Measurements from ENCODE around the gene TNFRSF21.

TNFRSF21 gene

DNA sequence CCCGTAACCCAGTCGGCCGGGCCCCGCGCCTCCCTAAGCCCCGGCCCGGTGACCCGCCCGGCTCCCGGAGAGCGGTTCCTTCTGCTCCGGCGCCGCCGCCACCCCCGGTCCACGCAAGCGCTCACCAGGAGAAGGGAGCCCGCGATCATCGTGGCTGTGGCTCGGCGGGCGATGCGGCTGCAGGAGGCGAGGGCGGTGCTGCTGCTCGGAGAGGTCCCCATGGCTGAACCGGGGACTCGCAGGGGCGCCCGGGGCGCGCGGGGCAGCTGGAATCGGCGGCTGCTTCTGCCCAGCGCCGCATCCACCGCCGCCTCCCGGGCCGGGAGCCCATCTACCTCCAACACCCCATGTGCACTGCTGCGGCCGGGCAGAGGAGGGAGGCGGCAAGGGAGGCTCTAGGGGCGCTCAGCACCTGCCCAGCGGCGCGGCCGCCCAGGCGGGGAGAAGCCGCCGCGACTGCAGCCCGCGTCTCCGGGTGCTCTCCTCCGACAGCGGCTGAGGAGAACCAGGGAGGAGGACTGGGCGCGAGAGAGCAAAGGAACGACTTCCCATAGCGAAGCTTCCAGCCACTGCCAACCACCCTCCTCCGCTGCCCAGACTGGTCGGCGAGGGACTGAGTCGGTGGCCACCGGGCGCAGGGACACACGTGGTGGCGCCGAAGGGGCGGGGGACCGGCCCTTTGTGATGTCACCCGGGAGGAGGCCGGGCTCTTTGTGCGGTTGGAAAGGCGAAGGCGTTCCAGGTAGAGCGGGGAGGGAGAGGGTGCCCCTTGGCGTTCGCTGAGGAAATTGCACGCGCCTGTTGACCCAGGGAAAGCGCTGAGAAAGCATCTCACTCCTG, at the start of gene TNFRSF21:
Gene TNFRSF21, minus strand, starts transcription at position 615 of the 840 bp plus-strand sequence. Its CDS starts 394 bp downstream, at position 221.
- peak within 1 kb of the TSS; percentile 87 to 91 (median 89) for H3K4me3 Mint-ChIP-seq
- H3K27ac Mint-ChIP-seq = peak within 1 kb of the TSS in 2 of 3 experiments; percentile 39 to 40
- H3K27me3 Mint-ChIP-seq (ENCODE audit: low read depth) = peaks cover 20% of the 10 kb centered on the region
- no peaks in the 10 kb centered on the region for H3K36me3 Mint-ChIP-seq (ENCODE audit: low read depth)
- H3K9me3 Mint-ChIP-seq = no peaks in the 10 kb centered on the region
- TF ChIP-seq, protein P1, sequence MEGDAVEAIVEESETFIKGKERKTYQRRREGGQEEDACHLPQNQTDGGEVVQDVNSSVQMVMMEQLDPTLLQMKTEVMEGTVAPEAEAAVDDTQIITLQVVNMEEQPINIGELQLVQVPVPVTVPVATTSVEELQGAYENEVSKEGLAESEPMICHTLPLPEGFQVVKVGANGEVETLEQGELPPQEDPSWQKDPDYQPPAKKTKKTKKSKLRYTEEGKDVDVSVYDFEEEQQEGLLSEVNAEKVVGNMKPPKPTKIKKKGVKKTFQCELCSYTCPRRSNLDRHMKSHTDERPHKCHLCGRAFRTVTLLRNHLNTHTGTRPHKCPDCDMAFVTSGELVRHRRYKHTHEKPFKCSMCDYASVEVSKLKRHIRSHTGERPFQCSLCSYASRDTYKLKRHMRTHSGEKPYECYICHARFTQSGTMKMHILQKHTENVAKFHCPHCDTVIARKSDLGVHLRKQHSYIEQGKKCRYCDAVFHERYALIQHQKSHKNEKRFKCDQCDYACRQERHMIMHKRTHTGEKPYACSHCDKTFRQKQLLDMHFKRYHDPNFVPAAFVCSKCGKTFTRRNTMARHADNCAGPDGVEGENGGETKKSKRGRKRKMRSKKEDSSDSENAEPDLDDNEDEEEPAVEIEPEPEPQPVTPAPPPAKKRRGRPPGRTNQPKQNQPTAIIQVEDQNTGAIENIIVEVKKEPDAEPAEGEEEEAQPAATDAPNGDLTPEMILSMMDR (IDR thresholded peaks at IDR 0.05; ENCODE audit: unreplicated experiment in 3 of 3) = peak; percentile 95 to 98 (median 97)
- H3K4me1 Mint-ChIP-seq = peaks cover 9% of the 10 kb centered on the region

GRCh38 chr6:47358440-47359225, 48.9 kb upstream of the TNFRSF21 start:
- TF ChIP-seq, protein P1 (IDR thresholded peaks at IDR 0.05; ENCODE audit: unreplicated experiment in 3 of 3) = no peak
- Mint-ChIP-seq H3K27me3 (ENCODE audit: low read depth) (peaks cover 3% of the 10 kb centered on the region), H3K4me3 (no peak overlapping the region), H3K9me3 (no peaks in the 10 kb centered on the region), H3K27ac (no peak overlapping the region), H3K36me3 (ENCODE audit: low read depth) (no peaks in the 10 kb centered on the region), H3K4me1 (peaks cover 7% of the 10 kb centered on the region)

DNA sequence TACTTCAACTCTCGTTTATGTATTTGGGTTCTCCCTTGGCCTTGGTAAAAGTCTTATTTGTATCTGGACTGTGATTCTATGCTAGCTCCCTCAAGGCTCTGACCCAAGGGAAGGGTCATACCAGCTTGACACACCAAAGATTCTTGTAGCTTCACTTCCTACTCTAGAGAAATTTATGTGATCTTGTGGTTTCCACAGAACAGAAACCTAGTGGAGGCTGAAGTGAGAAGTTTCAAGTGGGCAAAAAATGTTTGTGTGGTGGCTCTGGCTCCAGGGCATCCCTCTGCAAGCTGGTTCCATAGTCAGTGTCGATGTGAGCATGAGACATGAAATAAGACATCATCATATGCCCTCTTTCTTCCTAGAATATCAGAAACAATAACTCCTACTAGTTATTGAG, 48.1 kb upstream of the TNFRSF21 start:
- no peaks in the 10 kb centered on the region for H3K9me3 Mint-ChIP-seq
- TF ChIP-seq, protein P1 (IDR thresholded peaks at IDR 0.05; ENCODE audit: unreplicated experiment in 3 of 3) = no peak
- H3K27ac Mint-ChIP-seq = no peak overlapping the region
- H3K4me1 Mint-ChIP-seq = peaks cover 7% of the 10 kb centered on the region
- no peaks in the 10 kb centered on the region for H3K36me3 Mint-ChIP-seq (ENCODE audit: low read depth)
- peaks cover 3% of the 10 kb centered on the region for H3K27me3 Mint-ChIP-seq (ENCODE audit: low read depth)
- no peak overlapping the region for H3K4me3 Mint-ChIP-seq

GRCh38 chr6:47355496-47355895, 45.8 kb upstream of the TNFRSF21 start:
- TF ChIP-seq, protein P1 (IDR thresholded peaks at IDR 0.05; ENCODE audit: unreplicated experiment in 3 of 3) = no peak
- Mint-ChIP-seq H3K27me3 (ENCODE audit: low read depth) (peaks cover 3% of the 10 kb centered on the region), H3K9me3 (no peaks in the 10 kb centered on the region), H3K4me1 (peaks cover 7% of the 10 kb centered on the region), H3K4me3 (no peak overlapping the region), H3K27ac (no peak overlapping the region), H3K36me3 (ENCODE audit: low read depth) (no peaks in the 10 kb centered on the region)

DNA sequence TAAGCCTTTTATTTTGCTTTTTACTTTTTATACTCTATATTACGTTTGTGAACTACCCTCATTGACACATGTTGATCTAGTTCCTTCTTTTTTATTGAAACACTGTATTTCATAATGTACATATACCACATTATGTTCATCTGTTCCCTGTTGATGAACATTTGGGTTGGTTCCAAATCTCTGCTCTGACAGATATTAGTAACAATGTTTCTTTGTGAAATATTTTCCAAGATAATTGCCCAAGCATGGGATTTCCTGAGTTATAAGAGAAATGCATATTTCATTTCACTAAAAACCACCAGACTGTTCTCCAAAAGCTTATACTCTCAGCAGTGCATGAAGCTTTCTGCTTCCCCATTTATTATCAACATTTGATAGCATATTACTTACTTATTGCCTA, 44.2 kb upstream of the TNFRSF21 start:
- H3K27me3 Mint-ChIP-seq (ENCODE audit: low read depth) = peaks cover 3% of the 10 kb centered on the region
- H3K36me3 Mint-ChIP-seq (ENCODE audit: low read depth) = no peaks in the 10 kb centered on the region
- peaks cover 15% of the 10 kb centered on the region for H3K4me1 Mint-ChIP-seq
- H3K9me3 Mint-ChIP-seq = no peaks in the 10 kb centered on the region
- TF ChIP-seq, protein P1 (IDR thresholded peaks at IDR 0.05; ENCODE audit: unreplicated experiment in 3 of 3) = no peak
- H3K27ac Mint-ChIP-seq = no peak overlapping the region
- no peak overlapping the region for H3K4me3 Mint-ChIP-seq

Data from nephron (organoid).